HL-60/S4 (cell line): Measurements from ENCODE around the gene PINLYP.
"Not testable (repeated sequence)": the region's sequence is repeated elsewhere in the genome, so short reads cannot be mapped to it uniquely, and the experiment has no call there.

Source experiments
- in situ Hi-C: fragments of 300-500 bp; cut with MboI; formaldehyde crosslinking; loops from 2 replicates; pipeline ENCODE4 v1.14.3; 2022; ENCODE audit warnings: low sequenced_read_pairs

PINLYP gene

DNA sequence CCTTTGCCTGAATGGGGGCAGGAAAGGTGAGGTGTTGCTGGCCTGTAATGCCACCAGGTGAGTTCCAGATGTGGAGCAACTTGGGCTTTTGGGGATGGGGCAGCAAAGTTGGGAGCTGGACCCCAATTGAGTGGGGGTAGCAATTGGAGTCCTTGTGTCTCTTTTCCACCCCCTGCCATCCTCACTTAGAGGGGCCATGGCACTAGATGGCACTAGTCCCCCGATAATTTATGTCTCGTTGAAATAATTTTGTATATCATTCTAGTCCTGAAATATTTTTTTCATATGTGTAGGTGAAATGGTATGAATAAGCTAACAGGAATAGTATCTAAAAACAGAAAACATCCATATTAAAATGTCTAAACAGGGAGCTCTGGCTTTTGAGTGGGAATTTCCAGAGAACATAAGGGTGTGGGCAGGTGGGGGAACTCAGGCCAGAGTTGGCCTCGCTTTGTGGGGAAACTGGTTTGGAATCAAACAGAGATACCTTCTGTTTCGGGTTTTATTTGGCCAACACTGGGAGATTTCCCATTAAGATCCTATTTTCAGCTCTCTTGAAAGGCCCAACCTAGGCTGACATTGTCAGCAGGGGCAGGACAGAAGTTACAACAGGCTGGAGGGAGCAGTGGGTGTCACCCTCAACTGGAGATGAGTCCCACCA lies 24.2 kb downstream of the PINLYP start:
- in situ Hi-C loops: no loop called here

DNA sequence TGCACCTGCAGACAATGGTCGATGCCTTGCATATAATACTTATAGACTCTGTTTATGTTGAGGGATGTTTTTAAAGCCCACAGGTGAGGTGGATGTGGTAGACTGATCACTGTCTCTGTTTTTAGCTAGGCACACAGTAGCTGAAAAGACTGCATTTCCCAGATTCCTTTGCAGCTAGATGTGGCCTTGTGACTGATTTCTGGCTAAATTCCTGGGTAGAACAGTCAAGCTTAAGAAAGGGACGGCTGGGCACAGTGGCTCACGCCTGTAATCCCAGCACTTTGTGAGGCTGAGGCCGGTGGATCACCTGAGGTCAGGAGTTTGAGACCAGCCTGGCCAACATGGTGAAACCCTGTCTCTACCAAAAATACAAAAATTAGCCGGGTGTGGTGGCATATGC lies 24.7 kb downstream of the PINLYP start:
- in situ Hi-C loops: not testable (repeated sequence)

DNA sequence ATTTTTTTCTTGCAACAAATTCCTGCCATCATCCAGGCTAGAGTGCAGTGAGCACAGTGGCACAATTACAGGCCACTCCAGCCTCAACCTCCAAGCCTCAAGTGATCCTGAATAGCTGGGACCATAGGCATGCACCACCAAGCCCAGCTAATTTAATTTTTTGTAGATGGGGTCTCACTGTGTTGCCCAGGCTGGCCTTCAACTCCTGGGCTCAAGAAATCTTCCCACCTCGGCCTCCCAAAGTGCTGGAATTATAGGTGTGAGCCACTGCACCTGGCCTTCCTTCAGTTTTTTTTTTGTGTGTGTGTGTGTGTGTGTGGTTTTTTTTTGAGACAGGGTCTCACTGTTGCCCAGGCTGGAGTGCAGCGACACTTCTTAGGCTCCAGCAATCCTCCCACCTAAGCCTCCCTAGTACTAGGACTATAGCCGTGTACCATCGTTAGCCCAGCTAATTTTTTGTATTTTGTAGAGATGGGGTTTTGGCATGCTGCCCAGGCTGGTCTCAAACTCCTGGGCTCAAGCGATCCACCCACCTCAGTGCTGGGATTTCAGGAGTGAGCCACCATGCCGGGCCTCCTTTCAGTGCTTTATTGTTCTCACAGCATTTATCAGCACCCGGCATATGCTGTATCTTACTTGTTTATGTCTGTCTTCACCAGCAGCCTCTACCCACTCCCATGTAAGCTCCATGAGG lies 30.4 kb downstream of the PINLYP start:
- in situ Hi-C loops: no loop called here

- in situ Hi-C loops: no loop called here
Measured at GRCh38 chr19:43606569-43607229, 31.1 kb downstream of the PINLYP start.

DNA sequence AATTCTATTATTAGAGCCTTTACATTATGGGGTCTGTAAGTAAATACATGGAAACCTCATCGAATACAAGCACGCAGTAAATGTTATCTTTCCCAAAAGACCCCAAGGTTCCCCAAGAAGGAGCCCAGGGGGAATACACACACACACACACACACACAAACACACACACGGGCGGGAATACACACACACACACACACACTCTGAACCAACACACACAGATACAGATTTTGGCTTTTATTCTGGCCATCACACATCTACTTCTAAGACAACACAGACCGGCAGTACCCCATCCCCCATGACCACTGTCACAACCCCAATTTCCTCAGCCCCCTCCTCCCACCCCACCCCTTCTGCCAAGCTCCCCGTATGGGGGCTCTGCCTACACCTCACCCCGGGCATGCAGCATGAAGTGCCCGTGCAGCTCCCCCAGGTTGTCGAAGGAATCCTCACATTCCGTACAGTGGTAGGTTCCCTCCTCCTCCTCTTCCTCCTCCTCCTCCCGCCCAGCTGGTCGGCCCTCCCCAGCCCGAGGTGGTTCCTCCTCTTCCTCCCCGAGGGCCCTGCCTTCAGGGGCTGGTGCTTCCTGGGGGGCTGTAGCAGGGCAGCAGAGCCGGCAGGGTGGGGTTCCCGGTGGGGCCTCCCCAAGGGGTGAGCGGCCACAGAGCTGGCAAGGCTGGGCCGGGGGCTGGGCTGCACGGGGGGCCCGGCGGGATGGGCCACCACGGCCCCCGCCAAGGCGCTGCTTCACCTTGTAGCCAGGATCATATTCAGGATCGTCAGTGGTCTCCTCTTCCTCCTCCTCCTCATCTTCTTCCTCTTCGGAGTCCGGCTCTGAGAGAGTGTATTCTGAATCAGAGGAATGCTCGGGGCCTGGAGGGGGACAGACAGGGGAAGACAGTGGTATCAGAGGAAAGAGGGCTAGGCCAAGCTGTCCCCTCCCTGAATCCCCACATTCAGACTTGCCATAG lies 31.9 kb downstream of the PINLYP start:
- in situ Hi-C loops: no loop called here

- in situ Hi-C loops: no loop called here
Measured at GRCh38 chr19:43609872-43610271, 34.3 kb downstream of the PINLYP start.

- in situ Hi-C loops: no loop called here
Measured at GRCh38 chr19:43610493-43610892, 34.9 kb downstream of the PINLYP start.

- in situ Hi-C loops: no loop called here
Measured at GRCh38 chr19:43611788-43612187, 36.2 kb downstream of the PINLYP start, which contains the start of gene SRRM5. TSS of gene SRRM5 (plus strand) at chr19:43612088. CDS start at chr19:43612122, 34 bp downstream.

GRCh38 chr19:43612374-43612773 lies 36.8 kb downstream of the PINLYP start:
- in situ Hi-C loops: no loop called here

GRCh38 chr19:43616306-43616705 lies 40.7 kb downstream of the PINLYP start:
- in situ Hi-C loops: no loop called here

GRCh38 chr19:43616954-43617353 lies 41.4 kb downstream of the PINLYP start:
- in situ Hi-C loops: no loop called here

DNA sequence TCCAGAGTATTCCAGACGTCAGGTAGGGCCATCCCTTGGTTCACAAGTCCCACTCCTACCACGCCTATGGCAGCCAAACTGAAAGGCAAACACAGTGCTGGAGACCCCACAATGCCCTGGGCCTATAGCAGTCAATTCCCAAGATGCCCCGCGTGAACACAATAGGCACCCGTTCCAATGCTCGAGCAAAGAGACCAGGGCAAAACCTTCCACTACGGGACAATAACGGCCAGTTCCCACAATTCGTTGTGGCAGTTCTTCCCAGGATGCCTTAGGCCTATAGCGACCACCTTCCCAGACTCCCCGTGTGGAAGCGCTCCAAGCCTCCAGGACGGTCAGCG lies 43.3 kb downstream of the PINLYP start:
- in situ Hi-C loops: no loop called here

DNA sequence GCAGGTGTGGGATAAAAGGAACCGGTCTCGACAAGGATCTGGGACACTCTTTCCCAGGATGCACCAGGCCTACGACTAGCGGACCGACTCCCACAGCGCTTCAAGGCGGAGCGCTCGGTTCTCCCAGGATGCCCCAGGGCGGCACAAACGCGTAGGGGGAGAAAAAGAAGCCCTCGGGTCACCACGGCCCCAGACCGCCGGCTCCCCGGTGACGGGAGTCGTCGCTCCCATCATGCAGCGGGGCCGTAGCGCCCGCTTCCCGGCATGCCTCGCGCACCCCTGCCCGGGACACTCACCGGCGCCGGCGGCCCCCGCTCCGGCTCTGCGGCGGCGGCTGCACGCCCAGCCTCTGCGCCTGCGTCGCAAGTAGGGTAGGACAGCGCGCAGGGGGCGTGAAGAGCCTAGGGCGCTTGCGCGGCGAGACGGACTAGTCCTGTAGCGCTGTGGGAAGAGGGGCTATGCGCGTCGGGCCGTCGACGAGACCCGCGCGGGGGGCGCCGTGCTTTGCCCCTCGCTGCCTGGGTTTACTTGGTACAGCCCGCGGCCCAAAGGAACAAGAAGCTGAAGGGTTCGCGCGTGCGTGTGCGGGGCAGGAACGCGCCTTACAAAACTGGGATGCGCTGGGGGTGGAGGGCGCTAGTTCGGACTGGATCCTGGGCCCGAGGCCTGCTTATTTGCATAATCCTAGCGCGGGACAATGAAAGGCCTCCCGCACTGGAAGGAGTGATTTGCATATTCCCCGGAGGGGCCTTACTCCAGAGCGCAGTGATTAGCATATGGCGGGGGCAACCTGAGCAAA lies 43.9 kb downstream of the PINLYP start, which contains the start of gene ZNF428:
Gene ZNF428, minus strand, starts transcription at position 368 of the 799 bp plus-strand sequence. CDS start 5,325 bp downstream, outside the sequence.
- in situ Hi-C loops: no loop called here

DNA sequence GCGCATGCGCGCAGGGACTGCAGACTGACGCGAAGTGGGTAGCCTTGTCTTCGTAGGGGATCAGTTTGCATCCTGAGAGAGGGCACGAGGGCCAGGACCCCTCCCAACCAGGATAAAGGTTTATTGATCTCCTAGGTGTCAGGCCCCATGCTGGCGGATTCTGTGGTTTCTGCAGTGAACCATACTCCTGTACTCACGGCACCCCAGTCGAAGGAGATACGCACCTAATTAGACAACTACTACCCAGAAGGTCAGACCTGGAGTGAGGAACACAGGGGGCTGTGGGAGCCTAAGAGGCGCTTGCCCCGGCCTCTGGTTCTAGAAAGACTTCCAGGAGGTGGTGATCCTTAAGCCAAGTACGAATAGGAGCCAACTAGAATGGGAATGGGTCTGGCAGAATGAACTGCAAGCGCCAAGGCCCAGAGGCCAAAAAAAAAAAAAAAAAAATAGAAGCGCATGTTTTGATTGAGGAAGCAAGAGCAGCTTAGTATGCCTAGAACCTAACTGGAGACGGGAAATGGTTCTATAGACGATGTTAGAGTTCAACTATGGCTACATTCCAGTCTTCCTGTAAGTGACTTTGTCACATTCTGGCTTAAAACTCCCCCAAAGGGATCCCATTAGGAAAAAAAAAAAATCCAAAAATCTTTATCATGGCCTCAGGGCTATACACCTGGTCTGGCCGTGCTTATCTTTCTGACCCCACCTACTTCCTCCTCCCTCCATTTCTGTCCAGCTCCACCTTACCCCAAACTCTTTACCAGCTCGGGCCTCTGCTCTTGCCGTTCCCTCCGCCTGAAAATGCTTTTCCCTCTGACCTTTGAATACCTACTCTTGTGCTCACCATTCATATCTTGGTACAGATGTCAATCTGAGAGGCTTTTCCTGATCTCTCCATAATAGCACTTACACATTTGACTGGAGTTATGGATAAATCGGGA lies 44.7 kb downstream of the PINLYP start:
- in situ Hi-C loops: no loop called here

DNA sequence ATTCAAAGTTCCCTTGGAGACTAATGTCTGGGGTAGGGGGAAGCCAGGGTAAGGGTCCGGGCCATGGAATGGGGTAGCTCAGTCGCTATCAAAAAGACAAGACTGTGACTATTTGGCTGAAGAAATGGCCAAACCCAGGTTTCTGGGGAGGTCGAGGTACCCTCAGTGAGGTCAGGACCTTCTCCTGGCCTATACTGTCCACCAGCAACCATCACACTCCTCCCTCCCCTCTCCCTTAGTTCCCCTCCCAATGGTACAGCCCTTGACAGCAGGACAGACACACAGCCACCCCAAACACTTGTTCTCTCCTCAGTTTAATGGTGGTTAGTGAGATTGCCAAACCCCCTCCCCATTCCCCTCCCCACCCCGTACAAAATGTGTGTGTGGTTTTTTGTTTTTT lies 46.5 kb downstream of the PINLYP start:
- in situ Hi-C loops: no loop called here

GRCh38 chr19:43622956-43623355 lies 47.4 kb downstream of the PINLYP start:
- in situ Hi-C loops: no loop called here

GRCh38 chr19:43623889-43624670 lies 48.5 kb downstream of the PINLYP start:
- in situ Hi-C loops: no loop called here

DNA sequence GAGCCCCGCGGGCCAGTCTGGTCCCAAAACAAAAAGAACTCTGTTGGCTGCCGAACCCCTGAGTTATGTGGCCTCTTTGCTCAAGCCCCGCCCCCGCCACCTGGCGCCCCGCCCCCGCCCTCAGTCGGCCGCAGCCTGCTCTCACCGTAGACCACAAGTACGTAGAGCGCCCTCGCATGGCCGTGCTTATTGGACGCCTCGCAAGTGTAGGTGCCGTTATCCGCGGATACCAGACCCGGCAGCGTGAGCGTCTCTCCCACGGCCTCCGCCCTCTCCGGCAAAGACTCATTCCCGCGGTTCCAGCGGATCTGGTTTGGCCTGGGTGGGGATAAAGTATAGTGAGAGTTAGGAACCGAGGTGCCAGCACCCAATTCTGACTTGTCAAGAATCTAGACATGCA lies 49.3 kb downstream of the PINLYP start:
- in situ Hi-C loops: no loop called here
